CD4-positive, alpha-beta T cell treated with Interleukin-6 at 100 ng/mL for 8 hours (primary cell): ENCODE data around the gene MYORG.

Source experiments
- DNase-seq: peaks from one replicate; pipeline ENCODE4 v3.0.0-alpha.2; 2020; ENCODE audit warnings: mixed read lengths, low spot score

The MYORG gene

DNA sequence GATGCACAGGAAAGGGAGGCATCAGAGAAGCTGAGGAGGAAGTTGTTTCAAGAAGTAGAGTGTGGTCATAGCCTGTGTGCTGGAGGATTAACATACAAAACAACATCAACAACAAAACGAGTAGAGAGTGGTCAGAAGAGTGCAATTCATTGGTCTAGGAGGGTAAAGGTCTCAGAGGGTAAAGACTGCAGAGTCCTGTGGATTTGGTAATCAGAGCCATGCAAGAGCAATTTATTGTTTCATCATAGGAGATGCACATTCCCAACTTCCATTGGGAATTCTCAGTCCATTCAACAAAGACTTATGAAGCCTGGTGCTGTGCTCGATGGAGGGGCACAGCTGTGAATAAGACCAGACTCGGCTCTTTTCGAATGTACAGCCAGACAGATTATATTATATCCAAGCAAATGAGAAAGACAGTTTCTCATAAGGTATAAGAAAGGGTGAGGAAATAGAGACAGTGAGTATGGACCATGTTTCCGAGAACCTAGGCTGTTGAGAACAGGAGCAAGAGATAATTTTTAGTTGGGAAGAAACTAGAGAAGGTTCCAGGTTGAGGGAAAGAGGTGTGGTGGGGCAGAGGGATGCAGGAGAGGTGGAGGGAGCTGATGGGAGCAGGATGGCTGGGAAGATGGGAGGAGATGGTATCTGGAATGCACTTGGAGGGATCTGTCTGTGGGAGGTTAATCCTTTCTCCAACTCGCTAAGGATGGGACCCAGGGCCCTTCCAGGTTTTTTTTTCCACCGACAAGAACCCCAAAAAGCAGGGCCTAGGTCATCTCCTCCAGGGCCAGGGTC is 7.9 kb upstream of the MYORG start:
- no peak for DNase-seq

DNA sequence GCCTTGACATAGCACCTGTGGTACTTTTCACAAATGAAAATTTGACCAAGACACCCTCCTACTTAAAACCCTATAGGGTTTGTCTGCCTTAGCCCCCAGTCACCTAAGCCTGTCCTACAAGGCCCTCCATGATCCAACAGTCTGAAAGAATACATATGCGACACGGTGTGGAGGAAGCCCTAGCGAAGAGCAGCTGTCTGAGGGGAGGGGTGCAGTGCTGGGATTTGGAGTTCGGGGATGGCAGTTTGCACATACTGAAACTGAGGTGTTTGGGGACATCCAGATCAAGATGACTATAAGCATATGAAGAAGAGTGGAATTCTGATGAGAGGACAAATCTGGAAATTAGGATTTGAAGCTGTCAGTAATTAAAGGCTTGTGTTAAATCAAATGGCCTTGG is 7.2 kb upstream of the MYORG start:
- DNase-seq = no peak

DNA sequence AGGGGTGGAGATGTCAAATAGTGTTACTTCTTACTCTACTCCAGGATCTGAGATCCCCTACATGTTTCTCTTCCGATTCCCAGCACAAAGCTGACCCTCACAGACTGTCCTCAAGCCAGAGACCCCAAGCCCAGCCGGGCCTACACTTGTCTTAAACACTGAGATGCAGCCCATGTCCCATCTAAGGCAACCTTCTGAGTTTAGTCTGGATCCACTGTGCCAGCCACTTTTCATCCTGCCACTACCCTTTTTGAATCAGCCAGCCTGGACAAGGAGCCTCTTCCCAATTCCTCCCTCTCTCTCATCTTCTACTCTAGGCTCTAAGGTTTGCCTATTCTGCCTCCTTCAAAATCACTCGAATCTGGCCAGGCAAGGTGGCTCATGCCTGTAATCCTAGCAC is 6.2 kb upstream of the MYORG start:
- DNase-seq = no peak

DNA sequence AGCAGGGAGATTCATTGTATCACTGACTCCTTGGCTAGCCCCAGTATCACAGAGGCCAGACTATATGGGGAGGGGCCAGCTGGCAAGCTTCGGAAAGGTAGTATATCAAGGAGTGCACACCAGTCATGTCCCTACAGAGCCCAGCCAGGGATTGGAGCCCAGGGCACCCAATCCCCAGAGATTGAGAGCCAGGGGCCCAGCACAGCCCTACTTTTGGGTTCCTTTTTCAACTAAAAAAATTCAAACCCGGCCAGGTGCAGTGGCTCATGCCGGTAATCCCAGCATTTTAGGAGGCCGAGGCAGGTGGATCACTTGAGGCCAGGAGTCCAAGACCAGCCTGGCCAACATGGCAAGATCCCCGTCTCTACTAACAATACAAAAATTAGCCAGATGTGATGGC is 5.4 kb upstream of the MYORG start:
- no peak for DNase-seq

DNA sequence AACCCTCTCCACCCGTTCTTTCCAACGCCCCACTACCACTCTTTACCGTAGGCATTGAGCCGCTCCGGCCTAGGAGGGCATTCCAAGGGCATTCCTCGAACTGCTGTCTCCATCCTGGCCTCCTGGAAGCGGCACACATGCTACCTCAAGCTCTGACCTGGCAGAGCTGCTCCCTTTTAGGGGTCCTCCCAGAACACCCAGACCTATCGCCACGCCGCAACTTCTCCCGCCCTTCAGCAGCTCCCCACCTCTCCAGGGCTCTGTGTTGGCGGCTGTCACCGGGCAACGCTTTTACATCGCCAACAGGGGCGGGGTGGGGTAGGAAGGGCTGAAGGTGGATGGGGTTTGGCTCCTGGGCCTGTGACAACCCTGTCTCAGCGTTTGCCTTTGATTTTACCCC is 4.6 kb upstream of the MYORG start:
- DNase-seq = no peak

DNA sequence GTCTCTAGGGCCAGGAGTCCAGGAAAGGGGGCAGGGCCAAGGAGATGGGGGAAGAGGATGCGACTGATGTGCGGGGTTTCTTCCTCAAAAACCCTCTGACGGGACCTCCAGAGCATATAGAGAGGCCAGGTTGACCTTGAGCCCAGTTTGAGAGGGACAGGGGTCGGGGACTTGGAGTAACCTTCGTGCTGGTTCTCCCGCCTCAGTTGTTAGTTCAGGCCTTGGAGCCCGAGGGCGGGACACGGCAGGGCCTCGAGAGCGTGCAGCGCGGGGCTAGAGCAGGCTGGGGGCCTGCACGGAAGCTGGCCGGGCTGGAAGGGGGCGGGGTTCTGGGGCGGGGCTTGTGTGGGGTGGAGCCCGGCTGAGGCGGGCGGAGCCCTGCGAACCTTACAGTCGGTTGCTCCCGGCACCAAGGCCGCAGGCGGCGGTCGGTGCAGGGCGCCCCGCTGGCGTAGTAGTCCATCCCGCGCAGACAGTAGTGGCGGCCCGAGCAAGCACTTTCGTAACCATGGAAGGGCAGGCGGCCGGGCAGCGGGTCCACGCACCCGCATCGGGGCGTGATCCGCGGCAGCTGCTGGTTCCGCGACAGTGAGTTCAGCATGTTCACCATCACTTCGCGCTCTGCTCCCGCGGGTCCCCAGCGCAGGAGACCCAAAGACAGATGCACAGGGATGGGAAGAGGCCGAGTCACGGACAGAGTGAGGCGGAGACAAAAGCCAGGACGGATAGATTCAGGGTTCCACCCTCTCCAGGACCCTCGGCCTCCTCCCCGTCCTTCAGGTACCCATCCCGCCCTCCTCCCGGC is 4.0 kb upstream of the MYORG start:
- DNase-seq = peak; percentile 86

DNA sequence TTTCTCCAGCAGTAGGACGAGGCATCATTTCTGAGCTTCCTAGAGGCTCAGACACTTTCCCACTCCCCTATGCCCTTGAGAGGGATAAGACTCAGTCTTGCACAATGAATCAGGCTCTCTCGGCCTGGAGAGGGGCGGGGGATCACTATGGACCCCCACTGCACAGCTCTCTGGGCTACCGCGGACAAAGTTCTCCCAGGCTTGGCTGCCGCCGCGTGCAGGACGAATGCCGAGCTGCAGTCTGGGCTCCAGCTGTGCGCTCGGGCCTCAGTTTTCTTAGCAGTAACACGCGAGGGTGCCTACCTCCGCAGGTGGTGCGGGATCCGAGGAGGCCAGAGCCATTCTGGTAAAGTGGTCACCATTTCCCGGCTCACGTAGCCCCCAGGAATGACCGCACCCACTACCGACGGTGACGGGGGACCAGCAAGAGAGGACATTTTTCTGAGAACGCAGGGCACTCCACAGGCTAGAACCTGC is 3.4 kb upstream of the MYORG start:
- no peak for DNase-seq

DNA sequence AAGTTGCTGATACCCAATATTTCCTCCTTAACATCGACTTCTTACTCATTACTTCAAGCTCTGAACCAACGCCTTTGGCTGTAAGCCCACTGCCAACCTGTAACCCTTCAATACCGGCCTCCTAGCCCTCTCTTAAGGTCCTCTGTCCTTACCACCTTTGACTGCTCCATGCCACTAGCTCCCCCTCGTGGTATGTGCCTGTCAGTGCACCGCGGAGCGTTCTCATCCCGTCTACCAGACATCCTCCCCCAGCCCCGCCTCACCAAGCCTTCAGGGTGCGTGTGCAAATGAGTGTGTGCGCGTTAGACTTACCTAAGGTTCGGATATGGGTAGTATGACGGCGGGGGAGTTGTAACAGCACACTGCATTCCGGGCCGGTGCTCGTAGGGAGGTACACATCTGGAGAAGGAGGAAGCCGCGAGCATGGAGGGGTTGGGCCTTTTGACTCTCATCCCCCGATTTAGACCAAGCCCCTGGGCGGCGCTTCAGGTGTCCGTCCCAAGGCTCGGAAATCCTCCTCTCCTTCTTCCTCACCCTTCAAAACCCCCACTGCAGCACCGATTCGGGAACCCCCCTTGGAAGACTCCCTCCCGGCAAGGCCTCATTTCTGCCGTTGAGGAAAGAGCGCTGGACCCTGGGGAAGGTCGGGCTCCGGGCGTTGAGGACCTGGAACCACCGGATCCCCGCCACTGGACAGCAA is 2.8 kb upstream of the MYORG start:
- peak; percentile 92 for DNase-seq

DNA sequence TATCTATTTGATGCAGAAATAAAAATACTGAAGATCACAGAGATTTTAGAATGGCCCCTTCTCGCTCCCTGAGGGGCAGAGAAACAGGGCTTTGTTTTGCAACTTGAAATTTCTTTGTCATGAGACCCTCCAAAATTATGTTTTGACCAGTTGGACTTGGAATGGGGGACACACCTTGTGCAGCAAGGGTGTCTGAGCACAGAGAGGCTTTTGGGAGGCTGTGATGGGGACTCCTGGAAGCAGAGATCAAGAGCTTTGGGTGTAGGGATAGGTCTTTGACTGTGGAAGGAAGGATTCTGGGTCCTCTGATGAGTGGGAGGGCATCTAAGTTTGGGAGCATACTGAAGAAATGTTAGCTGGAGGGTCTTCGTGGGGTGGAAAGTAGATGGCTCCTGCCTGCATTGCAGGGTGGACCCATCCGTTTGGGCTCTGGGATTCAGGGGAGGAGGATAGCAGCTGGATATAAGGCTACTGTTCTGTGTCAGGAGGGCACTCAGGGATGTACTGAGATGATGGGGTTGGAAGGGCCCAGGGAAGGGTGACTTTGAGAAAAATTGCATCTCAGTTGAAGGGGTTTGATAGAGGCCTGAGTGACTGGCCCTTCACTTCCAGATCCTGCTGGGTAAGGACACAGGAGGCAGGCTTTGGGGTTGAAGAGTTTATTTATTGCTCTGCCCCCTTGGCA is 1.8 kb upstream of the MYORG start:
- DNase-seq = no peak

DNA sequence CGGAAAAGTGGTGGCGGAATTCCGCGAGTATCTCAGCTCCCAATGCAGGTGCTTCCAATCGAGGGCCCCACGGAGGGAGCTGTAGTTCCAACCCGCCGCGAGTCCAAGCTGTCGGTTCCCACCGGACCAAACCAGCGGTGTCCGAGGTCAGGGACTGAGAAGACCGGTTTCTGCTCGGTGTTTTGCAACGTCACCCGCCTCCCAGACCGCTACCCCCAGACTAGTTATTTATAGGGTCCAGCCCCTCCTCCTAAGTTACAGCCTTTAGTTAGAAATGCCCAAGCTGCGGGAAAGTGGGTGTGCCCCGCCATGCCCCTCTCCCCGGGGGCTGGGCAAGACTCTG is 677 bp upstream of the MYORG start:
- DNase-seq = no peak

DNA sequence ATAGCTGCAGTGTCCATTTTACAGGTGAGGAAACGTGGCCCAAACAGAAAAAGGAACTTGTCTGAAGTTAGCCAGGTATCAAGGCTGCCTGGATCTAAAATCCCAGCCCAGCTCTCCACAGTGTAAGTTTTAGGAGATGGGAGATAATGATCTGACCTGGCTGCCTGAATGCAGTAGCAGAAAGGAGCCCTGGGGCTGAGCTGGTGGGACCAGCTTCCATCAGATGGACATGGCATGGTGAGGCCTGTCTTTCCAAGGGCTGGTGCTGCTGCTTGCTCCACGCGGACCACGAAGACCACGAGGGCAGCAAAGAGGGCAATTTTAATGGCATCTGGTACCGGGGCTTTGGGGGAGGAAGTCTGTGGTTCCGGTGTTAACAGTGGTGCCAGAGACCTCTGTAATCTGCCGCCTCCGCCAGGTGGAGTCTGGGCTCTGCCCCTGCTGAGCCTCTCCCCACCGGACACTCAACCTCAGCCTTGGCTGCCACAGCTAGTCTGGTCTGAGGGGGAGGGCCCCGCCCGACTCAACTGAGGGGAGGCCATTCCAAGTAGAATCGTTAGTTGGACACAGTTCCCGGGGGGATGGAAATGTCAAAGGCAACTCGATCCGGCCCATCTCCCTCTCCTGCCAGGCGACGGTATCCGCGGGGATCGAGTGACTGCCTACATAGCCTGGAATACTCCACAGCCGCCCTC is 650 bp downstream of the MYORG start:
- peak; percentile 57 for DNase-seq

DNA sequence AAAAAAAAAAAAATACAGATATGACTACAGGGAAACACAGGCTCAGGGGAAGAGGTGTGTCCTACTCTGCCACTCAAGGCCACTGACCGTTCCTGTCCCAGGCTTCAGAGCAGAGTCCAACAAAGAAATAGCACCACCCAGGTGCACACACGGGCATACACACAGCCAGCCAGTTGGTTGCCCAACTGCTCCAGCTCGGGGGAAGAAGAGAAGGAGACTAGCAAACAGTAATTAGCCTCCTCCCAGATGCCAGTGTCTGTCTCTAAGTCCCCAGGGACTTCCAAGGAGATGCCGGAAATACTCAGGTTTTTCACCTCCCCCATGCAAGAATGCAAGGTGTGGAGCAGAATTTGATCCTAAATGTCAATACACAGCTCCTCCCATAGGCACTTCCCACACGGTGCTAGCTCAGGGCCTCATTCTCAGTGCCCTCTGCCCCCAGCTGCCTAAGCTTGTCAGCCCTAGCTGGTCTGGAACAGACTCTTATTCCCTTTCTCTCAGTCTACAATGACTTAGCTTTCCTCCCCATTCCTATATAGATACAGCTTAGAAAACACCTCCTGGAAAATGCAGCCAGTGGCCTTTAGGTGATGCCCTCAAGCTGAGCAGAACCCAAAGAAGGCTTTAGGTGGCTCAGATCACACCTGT is 1.7 kb downstream of the MYORG start:
- DNase-seq = no peak

DNA sequence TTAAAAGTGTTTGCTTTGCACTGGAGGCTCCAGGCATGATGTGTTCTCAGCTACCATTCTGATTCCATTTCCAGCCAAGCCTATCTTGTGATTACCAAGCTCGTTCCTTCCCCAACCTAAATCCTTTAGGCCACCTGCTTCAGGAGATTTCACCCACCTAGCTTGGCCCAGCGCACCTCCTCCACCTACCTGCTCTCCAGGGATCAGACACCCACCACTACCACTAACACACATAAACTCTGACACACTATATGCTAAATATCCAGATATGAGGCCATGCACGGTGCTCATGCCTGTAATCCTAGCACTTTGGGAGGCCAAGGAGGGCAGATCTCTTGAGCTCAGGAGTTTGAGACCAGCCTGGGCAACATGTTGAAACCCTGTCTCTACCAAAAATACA is 2.4 kb downstream of the MYORG start:
- no peak for DNase-seq

DNA sequence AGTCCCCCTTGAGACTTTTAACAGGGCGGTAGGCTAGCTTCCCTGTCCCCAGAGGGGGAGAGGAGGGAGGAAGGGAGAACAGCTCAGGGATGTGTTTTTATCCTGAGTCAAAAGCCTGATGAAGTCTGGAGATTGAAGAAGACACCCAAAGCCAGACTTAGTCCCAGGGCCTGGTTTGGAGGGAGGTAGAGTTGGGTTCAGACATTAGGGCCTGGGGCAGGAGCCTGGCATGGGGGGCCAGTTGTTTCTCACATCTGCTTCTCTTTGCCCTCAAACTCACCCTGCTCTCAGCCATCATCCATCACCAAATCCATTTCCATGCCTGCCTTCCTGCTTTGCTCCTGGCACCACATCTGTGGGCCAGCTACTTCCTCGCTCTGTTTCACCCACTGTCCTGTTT is 2.9 kb downstream of the MYORG start:
- no peak for DNase-seq

DNA sequence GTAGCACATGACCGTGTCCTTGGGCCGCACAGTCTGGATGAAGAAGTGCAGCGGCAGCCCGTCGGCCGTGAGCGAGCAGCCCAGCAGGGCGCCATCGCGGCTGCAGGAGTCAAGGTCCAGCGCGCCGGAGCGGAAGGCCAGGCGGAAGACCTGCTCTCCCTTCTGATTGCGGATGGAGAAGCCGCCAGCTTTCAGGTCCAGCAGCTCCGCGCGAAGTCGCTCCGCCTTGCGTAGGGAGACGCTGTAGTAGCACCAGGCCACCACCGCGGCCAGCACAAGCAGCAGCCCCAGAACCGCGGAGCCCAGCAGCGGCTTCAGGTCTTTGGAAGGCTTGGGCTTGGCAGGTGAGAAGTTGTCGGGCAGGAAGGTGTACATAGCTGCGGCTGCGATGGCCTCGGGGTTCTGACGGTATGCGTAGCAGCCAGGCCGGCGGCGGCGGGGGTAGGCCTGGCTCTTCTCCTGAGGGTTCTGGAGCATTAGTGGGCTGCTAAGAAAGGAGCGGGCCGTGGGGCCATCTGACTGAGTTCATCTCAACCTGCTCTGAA is 4.2 kb downstream of the MYORG start:
- no peak for DNase-seq

DNA sequence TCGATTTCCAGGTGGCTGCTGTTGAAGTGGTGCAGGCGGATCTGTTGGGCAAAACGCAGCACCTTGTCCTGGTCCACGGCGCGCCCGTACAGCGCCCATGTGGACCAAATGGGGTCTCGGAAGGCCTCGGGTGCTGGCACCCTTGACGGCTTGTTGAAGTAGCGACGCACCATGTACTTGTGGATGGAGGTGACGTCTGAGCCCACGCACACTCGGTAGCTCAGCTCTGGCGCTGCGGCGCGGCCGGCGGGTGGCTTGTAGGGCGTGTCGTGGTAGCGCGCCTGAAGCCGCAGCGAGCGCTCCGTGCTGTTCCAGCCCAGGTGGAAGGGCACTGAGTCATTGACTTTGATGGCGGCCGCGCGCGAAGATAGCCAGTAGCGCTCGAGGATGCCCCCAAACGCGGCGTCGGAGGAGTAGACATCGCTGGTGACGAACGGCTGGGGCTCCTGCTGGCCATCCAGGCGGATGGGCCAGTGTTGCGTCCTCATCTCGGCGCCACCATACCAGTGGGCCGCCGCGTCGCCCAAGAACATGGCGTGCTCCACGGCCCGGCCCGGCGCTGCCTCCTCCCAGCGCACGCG is 4.7 kb downstream of the MYORG start:
- no peak for DNase-seq

DNA sequence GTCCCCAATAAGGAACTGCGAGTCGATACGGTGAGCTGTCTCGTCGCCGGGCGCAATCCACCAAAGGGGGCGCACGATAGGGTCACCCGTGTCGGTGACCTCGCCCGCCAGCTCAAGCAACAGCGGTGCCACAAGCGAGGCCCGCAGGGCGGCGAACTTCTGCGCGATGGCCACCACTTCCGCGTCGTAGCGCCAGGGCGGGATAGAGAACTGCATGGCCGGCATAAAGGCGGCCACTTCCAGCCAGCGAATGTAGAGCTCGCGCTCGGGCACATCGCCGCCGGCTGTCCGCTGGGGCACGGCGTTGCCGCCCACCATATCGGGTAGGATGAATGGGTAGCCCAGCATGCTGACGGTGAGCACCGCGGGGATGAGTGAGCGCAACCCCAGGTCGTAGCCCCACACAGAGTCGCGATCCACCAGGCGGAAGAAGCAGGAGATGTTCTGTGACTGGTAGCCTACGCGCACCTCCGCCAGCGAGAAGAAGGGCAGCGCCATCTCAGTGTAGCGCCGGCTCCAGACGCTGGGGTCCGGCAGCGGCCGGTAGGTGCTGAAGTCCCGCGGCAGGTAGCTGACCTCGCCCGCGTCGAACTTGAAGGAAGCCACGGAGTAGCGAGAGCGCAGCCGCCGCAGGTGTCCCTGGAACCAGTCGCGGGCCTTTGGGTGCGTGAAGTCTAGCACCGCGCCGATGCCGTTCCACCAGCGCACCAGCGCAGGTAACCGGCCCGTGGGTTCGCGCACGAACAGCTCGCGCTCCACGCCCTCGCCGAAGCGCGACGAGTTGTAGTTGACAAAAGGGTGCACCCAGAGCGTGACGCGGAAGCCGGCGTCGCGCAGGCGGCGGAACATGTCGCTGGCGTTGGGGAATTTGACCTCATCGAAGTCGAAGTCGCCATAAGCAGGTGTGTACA is 5.5 kb downstream of the MYORG start:
- no peak for DNase-seq

DNA sequence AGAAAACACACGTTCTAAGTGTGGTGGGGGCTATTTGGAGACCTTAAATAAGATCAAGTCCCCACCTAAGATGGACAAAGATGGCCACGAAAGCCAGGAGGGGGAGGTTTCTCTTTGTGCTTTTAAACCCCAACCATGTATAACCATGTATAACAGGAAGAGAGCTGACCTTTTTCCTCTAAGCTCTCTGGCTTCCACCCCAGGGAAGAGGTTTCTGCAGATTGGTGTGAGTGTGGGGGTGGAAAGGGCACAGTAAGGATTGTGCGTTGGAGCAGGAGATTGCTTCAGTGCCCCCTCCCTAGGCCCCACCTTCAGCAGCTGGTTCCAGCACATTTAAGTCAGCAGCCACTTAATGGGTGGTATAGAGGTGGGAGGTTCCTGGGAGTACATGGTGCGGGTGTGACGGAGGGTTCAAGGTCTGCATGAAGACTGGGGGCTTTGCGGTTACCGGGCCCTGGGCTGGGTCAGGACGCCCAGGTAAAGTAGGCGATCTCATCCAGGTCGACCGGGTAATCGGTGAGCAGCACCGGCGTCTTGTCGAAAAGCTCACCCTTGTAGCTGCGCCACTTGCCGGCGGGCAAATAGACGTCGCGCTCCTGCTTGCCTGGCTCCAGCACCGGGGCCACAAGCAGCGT is 6.2 kb downstream of the MYORG start:
- no peak for DNase-seq

DNA sequence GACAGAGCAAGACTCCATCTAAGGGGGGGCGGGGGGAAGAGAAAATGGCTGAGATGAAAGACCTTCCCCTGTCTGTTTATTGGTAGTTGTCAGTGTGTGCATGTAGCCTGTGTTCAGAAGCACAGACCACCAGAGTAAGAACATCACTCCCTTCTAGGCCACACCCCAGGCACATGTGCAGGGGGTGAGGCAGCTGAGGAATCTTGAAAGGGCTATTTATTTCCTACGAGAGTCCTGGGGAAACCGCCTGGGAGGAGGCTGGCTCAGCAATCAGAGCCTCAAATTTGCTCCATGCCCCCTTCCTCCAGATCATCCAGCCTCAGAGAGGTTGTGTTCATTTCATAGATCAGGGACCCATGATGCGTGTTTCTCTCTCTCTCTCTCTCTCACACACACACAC is 7.1 kb downstream of the MYORG start:
- no peak for DNase-seq
